Measurements from ENCODE around the gene UGT1A8.

GRCh38 chr2:233707940-233708644, 90.7 kb downstream of the UGT1A8 start:
- TF ChIP-seq, protein P1, sequence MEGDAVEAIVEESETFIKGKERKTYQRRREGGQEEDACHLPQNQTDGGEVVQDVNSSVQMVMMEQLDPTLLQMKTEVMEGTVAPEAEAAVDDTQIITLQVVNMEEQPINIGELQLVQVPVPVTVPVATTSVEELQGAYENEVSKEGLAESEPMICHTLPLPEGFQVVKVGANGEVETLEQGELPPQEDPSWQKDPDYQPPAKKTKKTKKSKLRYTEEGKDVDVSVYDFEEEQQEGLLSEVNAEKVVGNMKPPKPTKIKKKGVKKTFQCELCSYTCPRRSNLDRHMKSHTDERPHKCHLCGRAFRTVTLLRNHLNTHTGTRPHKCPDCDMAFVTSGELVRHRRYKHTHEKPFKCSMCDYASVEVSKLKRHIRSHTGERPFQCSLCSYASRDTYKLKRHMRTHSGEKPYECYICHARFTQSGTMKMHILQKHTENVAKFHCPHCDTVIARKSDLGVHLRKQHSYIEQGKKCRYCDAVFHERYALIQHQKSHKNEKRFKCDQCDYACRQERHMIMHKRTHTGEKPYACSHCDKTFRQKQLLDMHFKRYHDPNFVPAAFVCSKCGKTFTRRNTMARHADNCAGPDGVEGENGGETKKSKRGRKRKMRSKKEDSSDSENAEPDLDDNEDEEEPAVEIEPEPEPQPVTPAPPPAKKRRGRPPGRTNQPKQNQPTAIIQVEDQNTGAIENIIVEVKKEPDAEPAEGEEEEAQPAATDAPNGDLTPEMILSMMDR (IDR thresholded peaks at IDR 0.05; ENCODE audit: low read depth, low read length): no peak
- no peak for TF ChIP-seq EZH2phosphoT487 (IDR thresholded peaks at IDR 0.05; ENCODE audit: low read depth)

Measured in OCI-LY3 (cell line).